GM12878 (cell line): ENCODE results near the gene HIVEP2. TPM values are rescaled to one million over a fixed set of nuclear protein-coding genes. Genes with fewer than 3 reads are reported as not detected.

Experiments used
- BHLHE40 ChIP-seq, 2 experiments: fragments of 450-650 bp in 1 of 2; IDR thresholded peaks; 2 replicates each; pipeline ENCODE4 v1.6.1; 2011 to 2017; ENCODE audit warnings: low read depth in 2 of 2, borderline replicate concordance in 1 of 2, improper control_type of control experiment in 1 of 2, low read length in 1 of 2, mild to moderate bottlenecking in 1 of 2
- CBFB ChIP-seq: IDR thresholded peaks from 2 replicates; pipeline ENCODE4 v1.6.1; 2016; ENCODE audit warnings: antibody characterized with exemption, low read depth
- CHD4 ChIP-seq: fragments of 200-600 bp; sonication (generic); IDR thresholded peaks from 2 replicates; pipeline ENCODE4 v1.6.1; 2016; ENCODE audit warnings: mild to moderate bottlenecking
- CREB1 ChIP-seq: IDR thresholded peaks from 2 replicates; pipeline ENCODE4 v1.6.1; 2012; ENCODE audit warnings: low read depth, mild to moderate bottlenecking, inconsistent platforms
- EZH2 ChIP-seq: IDR thresholded peaks from 2 replicates; pipeline ENCODE4 v1.6.1; 2012; ENCODE audit warnings: low read depth, mild to moderate bottlenecking, control low read depth, inconsistent platforms, low read length, borderline replicate concordance; ENCODE audit not compliant: control insufficient read depth
- HCFC1 ChIP-seq: fragments of 150-350 bp; IDR thresholded peaks from 2 replicates; pipeline ENCODE4 v1.6.1; 2014; ENCODE audit warnings: low read length
- IKZF1 ChIP-seq: fragments of 450-650 bp; conservative IDR thresholded peaks from 2 replicates; pipeline ENCODE4 v1.6.1; 2017; ENCODE audit warnings: antibody characterized with exemption, mild to moderate bottlenecking
- JUND ChIP-seq: IDR thresholded peaks from 2 replicates; pipeline ENCODE4 v1.6.1; 2012; ENCODE audit warnings: low read depth, mild to moderate bottlenecking, low read length, improper control_type of control experiment, moderate library complexity
- KLF5 ChIP-seq: fragments of 450-650 bp; IDR thresholded peaks from 2 replicates; pipeline ENCODE4 v1.6.1; 2014; ENCODE audit warnings: mild to moderate bottlenecking; ENCODE audit not compliant: partially characterized antibody
- MEF2B ChIP-seq: fragments of 450-650 bp; IDR thresholded peaks from 2 replicates; pipeline ENCODE4 v1.6.1; 2018; ENCODE audit warnings: mild to moderate bottlenecking, moderate library complexity; ENCODE audit not compliant: partially characterized antibody, poor library complexity, severe bottlenecking
- PAX8 ChIP-seq: fragments of 450-650 bp; IDR thresholded peaks from 2 replicates; pipeline ENCODE4 v1.6.1; 2017; ENCODE audit warnings: mild to moderate bottlenecking, moderate library complexity
- POU2F2 ChIP-seq: IDR thresholded peaks from 3 replicates; pipeline ENCODE4 v1.6.1; 2011; ENCODE audit warnings: low read depth, mild to moderate bottlenecking, low read length, borderline replicate concordance
- RBBP5 ChIP-seq: fragments of 200-600 bp; sonication (generic); conservative IDR thresholded peaks from 2 replicates; pipeline ENCODE4 v1.6.1; 2016
- TCF3 ChIP-seq: IDR thresholded peaks from 2 replicates; pipeline ENCODE4 v1.6.1; 2012; ENCODE audit warnings: low read depth, mild to moderate bottlenecking, low read length, borderline replicate concordance; ENCODE audit not compliant: insufficient read depth
- ZBED1 ChIP-seq: IDR thresholded peaks from 2 replicates; pipeline ENCODE4 v1.6.1; 2016; ENCODE audit warnings: borderline replicate concordance
- ZNF217 ChIP-seq: fragments of 450-650 bp; IDR thresholded peaks from 2 replicates; pipeline ENCODE4 v1.6.1; 2017; ENCODE audit warnings: antibody characterized with exemption, mild to moderate bottlenecking
- ZZZ3 ChIP-seq: IDR thresholded peaks from 2 replicates; pipeline ENCODE4 v1.6.1; 2011; ENCODE audit warnings: low read depth; ENCODE audit not compliant: control insufficient read depth, insufficient read length
- polyA plus RNA-seq, 11 experiments: library from polyadenylated mRNA; depleted of rRNA in 4 of 11; unstranded in 6 of 11; stranded (reverse) in 5 of 11; fragments of >200 nt; fragmentation: Nextera tagmentation in 4 of 11; fragmentation: Illumina TruSeq in 1 of 11; extraction: Ambion mirVana in 4 of 11; extraction: Trizol in 1 of 11; gene quantifications; 1 replicate in 1 of 11; 2 replicates in 10 of 11; pipeline versions ENCODE4 v1.2.1 to v1.2.3, GENCODE V29; 2011 to 2016; ENCODE audit warnings: inconsistent platforms in 2 of 11, missing spikeins in 2 of 11, low read depth in 1 of 11
- total RNA-seq, 4 experiments: library from RNA; depleted of rRNA in 3 of 4; stranded (reverse); fragments of >200 nt in 3 of 4; fragmentation: Illumina TruSeq in 1 of 4; extraction: Trizol in 1 of 4; gene quantifications; 2 replicates each; pipeline versions ENCODE4 v1.2.1 to v1.2.3, GENCODE V29; 2013 to 2021
- TF ChIP-seq, protein P1 (sequence below): IDR thresholded peaks from 2 replicates; pipeline ENCODE4 v1.6.1; 2012; ENCODE audit warnings: low read length, inconsistent platforms
- TF ChIP-seq, protein P2 (sequence below): IDR thresholded peaks from 2 replicates; pipeline ENCODE4 v1.6.1; 2012; ENCODE audit warnings: improper control_type of control experiment, low read depth, low read length; ENCODE audit not compliant: insufficient replicate concordance
- TF ChIP-seq, protein P3 (sequence below): fragments of 450-650 bp; IDR thresholded peaks from 2 replicates; pipeline ENCODE4 v1.6.1; 2016; ENCODE audit warnings: mild to moderate bottlenecking

The HIVEP2 gene
- total and polyA plus RNA-seq, 10 of the 15 experiments (the other 5 are each of a cell fraction or from before 2014, with no cell fraction given), result 1.2 to 15.7 (median 10.2) TPM

DNA sequence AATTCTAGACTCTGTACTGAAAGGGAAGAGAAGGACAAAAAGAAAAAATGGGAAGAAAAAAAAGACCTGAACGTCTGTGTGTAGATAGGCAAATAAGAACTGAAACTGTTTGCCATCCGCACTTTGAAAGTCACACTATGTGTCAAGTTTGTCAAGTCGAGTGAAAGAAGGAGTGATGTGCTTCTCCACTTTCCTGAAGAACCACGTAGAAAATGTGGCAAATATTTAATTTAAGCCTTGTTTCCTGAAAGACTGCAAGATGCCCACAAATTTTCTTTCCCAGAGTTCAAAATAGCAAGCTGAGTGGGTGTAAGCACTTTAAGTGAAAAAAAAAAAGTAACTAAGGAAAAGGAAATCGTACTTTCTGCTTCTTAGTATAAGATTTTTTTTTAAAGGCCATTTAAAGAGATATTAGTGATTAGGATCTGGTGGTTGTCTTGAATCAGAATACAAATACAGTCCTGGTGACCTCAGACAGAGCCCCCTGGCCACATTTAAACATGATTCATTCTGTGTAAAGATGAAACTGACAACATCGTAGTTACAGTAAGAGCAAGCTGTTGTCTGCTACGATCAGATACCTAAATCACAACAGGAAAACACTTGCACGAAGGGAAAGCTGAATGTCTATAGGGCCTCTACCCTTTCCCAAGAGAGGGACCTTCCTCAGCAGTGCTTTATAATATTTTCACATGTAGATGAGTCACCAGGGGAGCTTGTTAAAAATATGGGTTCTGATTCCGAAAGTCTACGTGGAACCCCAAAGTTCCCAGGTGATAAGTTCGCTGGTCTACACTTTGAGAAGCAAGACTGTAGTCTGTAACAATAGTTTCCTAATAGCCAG, 102.3 kb downstream of the HIVEP2 start (continued):
- TF ChIP-seq, protein P1, sequence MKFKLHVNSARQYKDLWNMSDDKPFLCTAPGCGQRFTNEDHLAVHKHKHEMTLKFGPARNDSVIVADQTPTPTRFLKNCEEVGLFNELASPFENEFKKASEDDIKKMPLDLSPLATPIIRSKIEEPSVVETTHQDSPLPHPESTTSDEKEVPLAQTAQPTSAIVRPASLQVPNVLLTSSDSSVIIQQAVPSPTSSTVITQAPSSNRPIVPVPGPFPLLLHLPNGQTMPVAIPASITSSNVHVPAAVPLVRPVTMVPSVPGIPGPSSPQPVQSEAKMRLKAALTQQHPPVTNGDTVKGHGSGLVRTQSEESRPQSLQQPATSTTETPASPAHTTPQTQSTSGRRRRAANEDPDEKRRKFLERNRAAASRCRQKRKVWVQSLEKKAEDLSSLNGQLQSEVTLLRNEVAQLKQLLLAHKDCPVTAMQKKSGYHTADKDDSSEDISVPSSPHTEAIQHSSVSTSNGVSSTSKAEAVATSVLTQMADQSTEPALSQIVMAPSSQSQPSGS, result peak; percentile 98
- peak; percentile 40 for TF ChIP-seq KLF5
- peak; percentile 62 for TF ChIP-seq CBFB
- TF ChIP-seq MEF2B, result peak; percentile 99
- TF ChIP-seq CREB1, result peak; percentile 70; the same call in 1 of the 2 replicates
- no peak for TF ChIP-seq HCFC1
- no peak for TF ChIP-seq PAX8
- TF ChIP-seq, protein P2, sequence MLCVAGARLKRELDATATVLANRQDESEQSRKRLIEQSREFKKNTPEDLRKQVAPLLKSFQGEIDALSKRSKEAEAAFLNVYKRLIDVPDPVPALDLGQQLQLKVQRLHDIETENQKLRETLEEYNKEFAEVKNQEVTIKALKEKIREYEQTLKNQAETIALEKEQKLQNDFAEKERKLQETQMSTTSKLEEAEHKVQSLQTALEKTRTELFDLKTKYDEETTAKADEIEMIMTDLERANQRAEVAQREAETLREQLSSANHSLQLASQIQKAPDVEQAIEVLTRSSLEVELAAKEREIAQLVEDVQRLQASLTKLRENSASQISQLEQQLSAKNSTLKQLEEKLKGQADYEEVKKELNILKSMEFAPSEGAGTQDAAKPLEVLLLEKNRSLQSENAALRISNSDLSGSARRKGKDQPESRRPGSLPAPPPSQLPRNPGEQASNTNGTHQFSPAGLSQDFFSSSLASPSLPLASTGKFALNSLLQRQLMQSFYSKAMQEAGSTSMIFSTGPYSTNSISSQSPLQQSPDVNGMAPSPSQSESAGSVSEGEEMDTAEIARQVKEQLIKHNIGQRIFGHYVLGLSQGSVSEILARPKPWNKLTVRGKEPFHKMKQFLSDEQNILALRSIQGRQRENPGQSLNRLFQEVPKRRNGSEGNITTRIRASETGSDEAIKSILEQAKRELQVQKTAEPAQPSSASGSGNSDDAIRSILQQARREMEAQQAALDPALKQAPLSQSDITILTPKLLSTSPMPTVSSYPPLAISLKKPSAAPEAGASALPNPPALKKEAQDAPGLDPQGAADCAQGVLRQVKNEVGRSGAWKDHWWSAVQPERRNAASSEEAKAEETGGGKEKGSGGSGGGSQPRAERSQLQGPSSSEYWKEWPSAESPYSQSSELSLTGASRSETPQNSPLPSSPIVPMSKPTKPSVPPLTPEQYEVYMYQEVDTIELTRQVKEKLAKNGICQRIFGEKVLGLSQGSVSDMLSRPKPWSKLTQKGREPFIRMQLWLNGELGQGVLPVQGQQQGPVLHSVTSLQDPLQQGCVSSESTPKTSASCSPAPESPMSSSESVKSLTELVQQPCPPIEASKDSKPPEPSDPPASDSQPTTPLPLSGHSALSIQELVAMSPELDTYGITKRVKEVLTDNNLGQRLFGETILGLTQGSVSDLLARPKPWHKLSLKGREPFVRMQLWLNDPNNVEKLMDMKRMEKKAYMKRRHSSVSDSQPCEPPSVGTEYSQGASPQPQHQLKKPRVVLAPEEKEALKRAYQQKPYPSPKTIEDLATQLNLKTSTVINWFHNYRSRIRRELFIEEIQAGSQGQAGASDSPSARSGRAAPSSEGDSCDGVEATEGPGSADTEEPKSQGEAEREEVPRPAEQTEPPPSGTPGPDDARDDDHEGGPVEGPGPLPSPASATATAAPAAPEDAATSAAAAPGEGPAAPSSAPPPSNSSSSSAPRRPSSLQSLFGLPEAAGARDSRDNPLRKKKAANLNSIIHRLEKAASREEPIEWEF, result peak; percentile 96
- no peak for TF ChIP-seq ZZZ3
- TF ChIP-seq POU2F2, result peak; percentile 83; the same call in 2 of the 3 replicates
- TF ChIP-seq JUND, result peak; percentile 69; the same call in 1 of the 2 replicates
- TF ChIP-seq IKZF1, result peak; percentile 70
- no peak for TF ChIP-seq EZH2
- no peak for TF ChIP-seq RBBP5
- TF ChIP-seq, protein P3, sequence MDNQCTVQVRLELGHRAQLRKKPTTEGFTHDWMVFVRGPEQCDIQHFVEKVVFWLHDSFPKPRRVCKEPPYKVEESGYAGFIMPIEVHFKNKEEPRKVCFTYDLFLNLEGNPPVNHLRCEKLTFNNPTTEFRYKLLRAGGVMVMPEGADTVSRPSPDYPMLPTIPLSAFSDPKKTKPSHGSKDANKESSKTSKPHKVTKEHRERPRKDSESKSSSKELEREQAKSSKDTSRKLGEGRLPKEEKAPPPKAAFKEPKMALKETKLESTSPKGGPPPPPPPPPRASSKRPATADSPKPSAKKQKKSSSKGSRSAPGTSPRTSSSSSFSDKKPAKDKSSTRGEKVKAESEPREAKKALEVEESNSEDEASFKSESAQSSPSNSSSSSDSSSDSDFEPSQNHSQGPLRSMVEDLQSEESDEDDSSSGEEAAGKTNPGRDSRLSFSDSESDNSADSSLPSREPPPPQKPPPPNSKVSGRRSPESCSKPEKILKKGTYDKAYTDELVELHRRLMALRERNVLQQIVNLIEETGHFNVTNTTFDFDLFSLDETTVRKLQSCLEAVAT, result peak; percentile 65; the same call in 1 of the 2 replicates
- TF ChIP-seq ZBED1, result peak; percentile 97
- TF ChIP-seq BHLHE40 (IDR thresholded peaks at IDR 0.05; ENCODE audit: borderline replicate concordance in 1 of 2, low read depth in 2 of 2, low read length in 1 of 2), result peak; percentile 51 to 66; a peak in 2 of 4 replicates
- TF ChIP-seq CHD4, result no peak
- TF ChIP-seq TCF3, result peak; percentile 79; the same call in 1 of the 2 replicates
- TF ChIP-seq ZNF217, result peak; percentile 78; the same call in 1 of the 2 replicates
